Liver (tissue), 9 donors: ENCODE data around the gene PLLP. TPM values are rescaled to one million over a fixed set of nuclear protein-coding genes. Genes with fewer than 3 reads are reported as not detected.
A peak's percentile ranks its signal among the peaks of the same experiment; 100 is the strongest.

Experiments used
- DNase-seq: peaks from one replicate; pipeline ENCODE4 v3.0.0-alpha.2; 2017; ENCODE audit warnings: low spot score
- H3K27ac ChIP-seq, 2 donors: one replicate each; pipeline ENCODE4 v1.7.0; 2013; ENCODE audit warnings: inconsistent platforms in 2 of 2, low read length in 2 of 2, control low read depth in 1 of 2, low read depth in 1 of 2, mild to moderate bottlenecking in 1 of 2
- H3K27me3 ChIP-seq, 4 donors: one replicate each; pipeline versions ENCODE4 v1.6.1 to v1.7.0; 2013; ENCODE audit warnings: low read length in 3 of 4, inconsistent platforms in 1 of 4, mild to moderate bottlenecking in 1 of 4, moderate library complexity in 1 of 4; ENCODE audit not compliant: control insufficient read depth in 4 of 4, insufficient read depth in 4 of 4
- H3K36me3 ChIP-seq, 4 donors: one replicate each; pipeline versions ENCODE4 v1.6.1 to v1.7.0; 2013; ENCODE audit warnings: low read length in 3 of 4, mild to moderate bottlenecking in 3 of 4, low read depth in 1 of 4, moderate library complexity in 1 of 4; ENCODE audit not compliant: control insufficient read depth in 4 of 4, insufficient read depth in 3 of 4
- H3K4me1 ChIP-seq, 4 donors: one replicate each; pipeline versions ENCODE4 v1.6.1 to v1.7.0; 2013; ENCODE audit warnings: low read length in 3 of 4, mild to moderate bottlenecking in 3 of 4, moderate library complexity in 1 of 4; ENCODE audit not compliant: control insufficient read depth in 4 of 4, insufficient read depth in 4 of 4
- H3K4me3 ChIP-seq, 3 donors: one replicate each; pipeline versions ENCODE4 v1.6.1 to v1.7.0; 2013; ENCODE audit warnings: low read length in 3 of 3, control low read depth in 1 of 3, low read depth in 1 of 3, mild to moderate bottlenecking in 1 of 3
- H3K9ac ChIP-seq, 2 donors: one replicate each; pipeline ENCODE4 v1.7.0; 2013; ENCODE audit warnings: low read length in 2 of 2, mild to moderate bottlenecking in 2 of 2, moderate library complexity in 2 of 2, control low read depth in 1 of 2, low read depth in 1 of 2
- H3K9me3 ChIP-seq, 4 donors: one replicate each; pipeline versions ENCODE4 v1.6.1 to v1.7.0; 2013; ENCODE audit warnings: low read length in 3 of 4; ENCODE audit not compliant: control insufficient read depth in 4 of 4
- ATF3 ChIP-seq: IDR thresholded peaks from 2 replicates; pipeline ENCODE4 v1.6.1; 2016; ENCODE audit warnings: antibody characterized with exemption
- CTCF ChIP-seq: fragments of 150-350 bp; IDR thresholded peaks from 2 replicates; pipeline ENCODE4 v1.5.1; 2017; ENCODE audit warnings: improper control_type of control experiment, low read depth, low read length; ENCODE audit not compliant: missing input control
- EGR1 ChIP-seq, 2 donors: IDR thresholded peaks; 2 replicates each; pipeline ENCODE4 v1.6.1; 2016 to 2018; ENCODE audit warnings: antibody characterized with exemption in 2 of 2, low read depth in 2 of 2
- FOXA1 ChIP-seq: IDR thresholded peaks from 2 replicates; pipeline ENCODE4 v1.6.1; 2016; ENCODE audit warnings: antibody characterized with exemption
- FOXA2 ChIP-seq: IDR thresholded peaks from 2 replicates; pipeline ENCODE4 v1.6.1; 2016; ENCODE audit warnings: antibody characterized with exemption
- GABPA ChIP-seq, 2 donors: IDR thresholded peaks in 1 of 2; conservative IDR thresholded peaks in 1 of 2; 2 replicates each; pipeline ENCODE4 v1.6.1; 2016; ENCODE audit warnings: antibody characterized with exemption in 2 of 2, mild to moderate bottlenecking in 1 of 2, moderate library complexity in 1 of 2
- HNF4A ChIP-seq, 2 donors: conservative IDR thresholded peaks; 2 replicates each; pipeline ENCODE4 v1.6.1; 2016; ENCODE audit warnings: antibody characterized with exemption in 2 of 2, mild to moderate bottlenecking in 2 of 2
- HNF4G ChIP-seq: IDR thresholded peaks from 2 replicates; pipeline ENCODE4 v1.6.1; 2016; ENCODE audit warnings: antibody characterized with exemption
- JUND ChIP-seq, 2 donors: IDR thresholded peaks; 2 replicates each; pipeline ENCODE4 v1.6.1; 2016; ENCODE audit warnings: antibody characterized with exemption in 2 of 2
- MAX ChIP-seq: IDR thresholded peaks from 2 replicates; pipeline ENCODE4 v1.6.1; 2016; ENCODE audit warnings: antibody characterized with exemption
- NR2F2 ChIP-seq: IDR thresholded peaks from 2 replicates; pipeline ENCODE4 v1.6.1; 2016; ENCODE audit warnings: antibody characterized with exemption
- RAD21 ChIP-seq, 2 donors: IDR thresholded peaks; 2 replicates each; pipeline ENCODE4 v1.6.1; 2016; ENCODE audit warnings: antibody characterized with exemption in 2 of 2, mild to moderate bottlenecking in 2 of 2
- REST ChIP-seq: IDR thresholded peaks from 2 replicates; pipeline ENCODE4 v1.6.1; 2016; ENCODE audit warnings: antibody characterized with exemption, mild to moderate bottlenecking
- RXRA ChIP-seq, 2 donors: IDR thresholded peaks; 2 replicates each; pipeline ENCODE4 v1.6.1; 2017 to 2018; ENCODE audit warnings: antibody characterized with exemption in 2 of 2, mild to moderate bottlenecking in 1 of 2
- SP1 ChIP-seq: IDR thresholded peaks from 2 replicates; pipeline ENCODE4 v1.6.1; 2018; ENCODE audit warnings: antibody characterized with exemption, mild to moderate bottlenecking
- TAF1 ChIP-seq: conservative IDR thresholded peaks from 2 replicates; pipeline ENCODE4 v1.6.1; 2016; ENCODE audit warnings: antibody characterized with exemption, mild to moderate bottlenecking
- YY1 ChIP-seq: IDR thresholded peaks from 2 replicates; pipeline ENCODE4 v1.6.1; 2016; ENCODE audit warnings: antibody characterized with exemption, mild to moderate bottlenecking
- ZBTB33 ChIP-seq: IDR thresholded peaks from 2 replicates; pipeline ENCODE4 v1.6.1; 2016; ENCODE audit warnings: antibody characterized with exemption
- WGBS: extraction: QIAGEN DNeasy Blood & Tissue Kit; methylation state at CpG from one replicate; pipeline ENCODE4 v1.1.7; 2013; 5-methylcytosine and 5-hydroxymethylcytosine counted together
- polyA plus RNA-seq, 2 donors: library from polyadenylated mRNA; stranded (reverse) in 1 of 2; unstranded in 1 of 2; fragments of 200-250 nt in 1 of 2; fragments of >200 nt in 1 of 2; fragmentation: Nextera tagmentation in 1 of 2; extraction: Ambion mirVana in 1 of 2; gene quantifications; one replicate each; pipeline versions ENCODE4 v1.2.1 to v1.2.3, GENCODE V29; 2013 to 2015
- total RNA-seq, 2 donors: library from RNA; depleted of rRNA; stranded (reverse); fragments of >200 nt; gene quantifications; one replicate each; pipeline ENCODE4 v1.2.3, GENCODE V29; 2014
- donor health status: healthy.
- donor health status: healthy.
- donor health status: healthy.
- donor health status: healthy.
- donor health status: healthy.

The PLLP gene
- total and polyA plus RNA-seq, 4 donors: 1.4 to 5.2 (median 2.7) TPM

GRCh38 chr16:57304169-57305061 lies 19.9 kb upstream of the PLLP start:
- no peak overlapping the region for H3K9ac ChIP-seq
- H3K36me3 ChIP-seq: no peaks in the 10 kb centered on the region
- H3K9me3 ChIP-seq: no peaks in the 10 kb centered on the region
- H3K27ac ChIP-seq: peak overlapping the region; percentile 89 to 97
- WGBS: 41% methylated on average over 16 of the region's 16 CpGs
- no peak overlapping the region for H3K4me3 ChIP-seq
- H3K27me3 ChIP-seq: no peaks in the 10 kb centered on the region
- H3K4me1 ChIP-seq: peaks cover 9 to 41% (median 30%) of the 10 kb centered on the region in 4 donors
- TF ChIP-seq FOXA1 (no peak), GABPA (IDR thresholded peaks at IDR 0.05 in 1 of 2, conservative IDR thresholded peaks at IDR 0.05 in 1 of 2) (peak in 1 of 2 donors; percentile 48), HNF4A (conservative IDR thresholded peaks at IDR 0.05) (peak; percentile 89 to 90), ATF3 (no peak), NR2F2 (no peak), TAF1 (no peak), FOXA2 (no peak), SP1 (peak; percentile 99), HNF4G (peak; percentile 73), REST (peak; percentile 58), RAD21 (IDR thresholded peaks at IDR 0.05) (peak; percentile 37 to 65), RXRA (IDR thresholded peaks at IDR 0.05) (peak; percentile 83 to 89), CTCF (no peak), EGR1 (IDR thresholded peaks at IDR 0.05; ENCODE audit: low read depth in 2 of 2) (peak in 1 of 2 donors; percentile 37), ZBTB33 (peak; percentile 56), JUND (IDR thresholded peaks at IDR 0.05) (peak; percentile 54 to 62), MAX (peak; percentile 51), YY1 (peak; percentile 67)
- DNase-seq: peak; percentile 48
